Thyroid gland (tissue), 4 donors: ENCODE results near the gene ERMARD. TPM values are rescaled to one million over a fixed set of nuclear protein-coding genes. Genes with fewer than 3 reads are reported as not detected.

Experiments
- DNase-seq, 2 donors: peaks; one replicate each; pipeline ENCODE4 v3.0.0-alpha.2; 2019
- H3K27ac ChIP-seq, 3 donors: fragments of 200-600 bp; sonication (generic); 1 replicate in 2 of 3; 2 replicates in 1 of 3; pipeline ENCODE4 v1.5.1; 2016 to 2019; ENCODE audit warnings: mild to moderate bottlenecking in 1 of 3, moderate library complexity in 1 of 3
- H3K27me3 ChIP-seq: fragments of 200-600 bp; sonication (generic); one replicate; pipeline ENCODE4 v1.5.1; 2019
- H3K36me3 ChIP-seq, 2 donors: fragments of 200-600 bp; sonication (generic); one replicate each; pipeline ENCODE4 v1.5.1; 2016 to 2019
- H3K4me1 ChIP-seq, 2 donors: fragments of 200-600 bp; sonication (generic); one replicate each; pipeline ENCODE4 v1.5.1; 2017 to 2019
- H3K4me3 ChIP-seq, 3 donors: fragments of 200-600 bp; sonication (generic); replicated peaks in 1 of 3; 1 replicate in 2 of 3; 2 replicates in 1 of 3; pipeline ENCODE4 v1.5.1; 2016; ENCODE audit warnings: mild to moderate bottlenecking in 1 of 3
- H3K9me3 ChIP-seq: fragments of 200-600 bp; sonication (generic); one replicate; pipeline ENCODE4 v1.5.1; 2017
- POLR2A ChIP-seq, 2 donors: fragments of 450-650 bp; IDR thresholded peaks; one replicate each; pipeline ENCODE4 v1.6.1; 2017; ENCODE audit warnings: antibody characterized with exemption in 2 of 2, mild to moderate bottlenecking in 2 of 2, moderate library complexity in 1 of 2
- WGBS, 2 donors: methylation state at CpG; one replicate each; pipeline ENCODE4 v1.1.5; 2017; 5-methylcytosine and 5-hydroxymethylcytosine counted together
- intact Hi-C: fragments of 100-400 bp; cut with DNase I; formaldehyde crosslinking; loops from one replicate; pipeline ENCODE4 v1.15.1; 2023
- total RNA-seq, 4 donors: library from RNA; depleted of rRNA; stranded (reverse); fragments of >200 nt; gene quantifications; one replicate each; pipeline ENCODE4 v1.2.3, GENCODE V29; 2016
- TF ChIP-seq, protein P1 (sequence below), 6 experiments: fragments of 200-600 bp in 3 of 6; fragments of 450-650 bp in 3 of 6; sonication (generic) in 3 of 6; IDR thresholded peaks; one replicate each; pipeline ENCODE4 v1.5.1; 2016 to 2019; ENCODE audit warnings: antibody characterized with exemption in 6 of 6, mild to moderate bottlenecking in 2 of 6, inconsistent platforms in 1 of 6, moderate library complexity in 1 of 6

Gene ERMARD
- total RNA-seq, 4 donors from 2014 or later: 29.4 to 49.8 (median 32.0) TPM

DNA sequence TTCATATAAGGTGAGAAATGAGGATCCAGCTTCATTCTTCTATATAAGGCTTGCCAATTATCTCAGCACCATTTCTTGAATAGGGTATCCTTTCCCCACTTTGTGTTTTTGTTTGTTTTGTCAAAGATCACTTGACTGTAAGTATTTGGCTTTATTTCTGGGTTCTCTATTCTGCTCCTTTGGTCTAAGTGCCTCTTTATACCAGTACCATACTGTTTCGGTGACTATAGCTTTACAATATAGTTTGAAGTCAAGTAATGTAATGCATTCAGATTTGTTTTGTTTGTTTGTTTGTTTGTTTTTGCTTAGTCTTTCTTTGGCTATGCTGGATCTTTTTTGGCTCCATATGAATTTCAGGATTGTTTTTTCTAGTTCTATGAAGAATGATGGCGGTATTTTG lies 64.6 kb downstream of the ERMARD start:
- Histone ChIP-seq H3K9me3 (no peaks in the 10 kb centered on the region), H3K4me1 (no peaks in the 10 kb centered on the region), H3K4me3 (no peak overlapping the region), H3K27me3 (no peaks in the 10 kb centered on the region), H3K36me3 (no peaks in the 10 kb centered on the region), H3K27ac (no peak overlapping the region)
- 94 to 96% methylated on average over 2 of the region's 2 CpGs for WGBS, 2 donors
- TF ChIP-seq POLR2A (IDR thresholded peaks at IDR 0.05): no peak
- TF ChIP-seq, protein P1, sequence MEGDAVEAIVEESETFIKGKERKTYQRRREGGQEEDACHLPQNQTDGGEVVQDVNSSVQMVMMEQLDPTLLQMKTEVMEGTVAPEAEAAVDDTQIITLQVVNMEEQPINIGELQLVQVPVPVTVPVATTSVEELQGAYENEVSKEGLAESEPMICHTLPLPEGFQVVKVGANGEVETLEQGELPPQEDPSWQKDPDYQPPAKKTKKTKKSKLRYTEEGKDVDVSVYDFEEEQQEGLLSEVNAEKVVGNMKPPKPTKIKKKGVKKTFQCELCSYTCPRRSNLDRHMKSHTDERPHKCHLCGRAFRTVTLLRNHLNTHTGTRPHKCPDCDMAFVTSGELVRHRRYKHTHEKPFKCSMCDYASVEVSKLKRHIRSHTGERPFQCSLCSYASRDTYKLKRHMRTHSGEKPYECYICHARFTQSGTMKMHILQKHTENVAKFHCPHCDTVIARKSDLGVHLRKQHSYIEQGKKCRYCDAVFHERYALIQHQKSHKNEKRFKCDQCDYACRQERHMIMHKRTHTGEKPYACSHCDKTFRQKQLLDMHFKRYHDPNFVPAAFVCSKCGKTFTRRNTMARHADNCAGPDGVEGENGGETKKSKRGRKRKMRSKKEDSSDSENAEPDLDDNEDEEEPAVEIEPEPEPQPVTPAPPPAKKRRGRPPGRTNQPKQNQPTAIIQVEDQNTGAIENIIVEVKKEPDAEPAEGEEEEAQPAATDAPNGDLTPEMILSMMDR (IDR thresholded peaks at IDR 0.05): no peak
- DNase-seq: no peak
- intact Hi-C loops: no loop called here

DNA sequence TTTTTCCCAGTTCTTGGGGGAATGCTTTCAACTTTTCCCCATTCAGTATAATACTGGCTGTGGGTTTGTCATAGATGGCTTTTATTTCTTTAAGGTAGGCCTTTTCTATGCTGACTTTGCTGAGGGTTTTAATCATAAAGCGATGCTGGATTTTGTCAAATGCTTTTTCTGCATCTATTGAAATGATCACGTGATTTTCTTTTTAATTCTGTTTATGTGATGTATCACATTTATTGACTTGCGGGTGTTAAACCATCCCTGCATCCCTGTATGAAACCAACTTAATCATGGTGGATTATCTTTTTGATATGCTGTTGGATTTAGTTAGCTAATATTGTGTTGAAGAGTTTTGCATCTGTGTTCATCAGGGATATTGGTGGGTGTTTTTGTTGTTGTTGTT lies 65.6 kb downstream of the ERMARD start:
- 78 to 95% methylated on average over 3 of the region's 3 CpGs for WGBS, 2 donors

DNA sequence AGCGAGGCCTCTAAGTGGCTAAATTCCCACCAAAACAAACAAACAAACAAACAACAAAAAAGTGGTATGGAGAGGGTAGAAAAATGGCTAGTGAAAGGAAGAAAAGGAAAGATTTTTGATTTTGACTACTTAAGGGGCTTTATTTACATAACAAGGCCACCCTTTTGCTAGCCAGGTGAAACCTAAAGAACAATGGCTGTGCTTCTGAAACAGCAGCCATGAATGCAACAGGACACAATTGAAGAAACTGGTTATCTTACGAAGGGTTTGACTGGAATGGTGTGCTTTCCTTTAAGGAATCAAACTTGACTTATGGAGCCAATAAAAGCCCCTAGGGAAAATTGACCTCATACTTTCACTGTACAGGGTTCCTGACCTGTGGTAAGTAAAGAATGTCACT lies 68.9 kb downstream of the ERMARD start:
- no peaks in the 10 kb centered on the region for H3K27me3 ChIP-seq
- H3K9me3 ChIP-seq: no peaks in the 10 kb centered on the region
- no peak overlapping the region for H3K4me3 ChIP-seq
- no peak for DNase-seq
- H3K27ac ChIP-seq: no peak overlapping the region
- TF ChIP-seq POLR2A (IDR thresholded peaks at IDR 0.05): no peak
- no peaks in the 10 kb centered on the region for H3K4me1 ChIP-seq
- no peaks in the 10 kb centered on the region for H3K36me3 ChIP-seq
- WGBS, 2 donors: 61 to 92% methylated on average over 2 of the region's 2 CpGs
- intact Hi-C loops: no loop called here

More for the DNA sequence above, 65.6 kb downstream of the ERMARD start:
- Histone ChIP-seq H3K4me1 (no peaks in the 10 kb centered on the region), H3K27me3 (no peaks in the 10 kb centered on the region), H3K27ac (no peak overlapping the region), H3K9me3 (no peaks in the 10 kb centered on the region), H3K4me3 (no peak overlapping the region), H3K36me3 (no peaks in the 10 kb centered on the region)
- DNase-seq: no peak
- TF ChIP-seq, protein P1 (IDR thresholded peaks at IDR 0.05): no peak
- intact Hi-C loops: no loop called here

DNA sequence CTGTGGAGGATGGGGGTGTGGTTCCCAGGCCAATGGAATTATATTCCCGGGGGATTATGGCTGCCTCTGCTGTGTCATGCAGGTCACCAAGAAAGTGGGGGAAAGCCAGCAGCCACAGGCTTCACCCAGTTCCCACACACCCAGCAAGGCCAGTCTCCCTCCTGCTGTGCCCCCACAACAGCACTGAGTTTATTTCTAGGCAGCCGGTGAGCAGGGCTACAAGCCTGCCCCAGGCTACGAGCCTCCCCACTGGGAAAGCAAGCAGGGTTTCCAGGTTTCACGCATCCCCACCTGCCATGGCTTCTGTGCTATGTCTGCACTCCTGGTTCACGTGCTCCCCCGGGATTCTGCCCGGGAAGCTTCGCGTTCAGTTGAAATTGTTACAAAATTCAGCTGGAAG lies 72.6 kb downstream of the ERMARD start:
- WGBS, 2 donors: 83 to 92% methylated on average over 9 of the region's 9 CpGs
- TF ChIP-seq, protein P1 (IDR thresholded peaks at IDR 0.05): no peak
- TF ChIP-seq POLR2A (IDR thresholded peaks at IDR 0.05): no peak
- no peak overlapping the region for H3K27ac ChIP-seq
- no peak for DNase-seq
- no peaks in the 10 kb centered on the region for H3K4me1 ChIP-seq
- no peak overlapping the region for H3K4me3 ChIP-seq
- H3K36me3 ChIP-seq: no peaks in the 10 kb centered on the region
- no peaks in the 10 kb centered on the region for H3K27me3 ChIP-seq
- intact Hi-C loops: no loop called here
- no peaks in the 10 kb centered on the region for H3K9me3 ChIP-seq

DNA sequence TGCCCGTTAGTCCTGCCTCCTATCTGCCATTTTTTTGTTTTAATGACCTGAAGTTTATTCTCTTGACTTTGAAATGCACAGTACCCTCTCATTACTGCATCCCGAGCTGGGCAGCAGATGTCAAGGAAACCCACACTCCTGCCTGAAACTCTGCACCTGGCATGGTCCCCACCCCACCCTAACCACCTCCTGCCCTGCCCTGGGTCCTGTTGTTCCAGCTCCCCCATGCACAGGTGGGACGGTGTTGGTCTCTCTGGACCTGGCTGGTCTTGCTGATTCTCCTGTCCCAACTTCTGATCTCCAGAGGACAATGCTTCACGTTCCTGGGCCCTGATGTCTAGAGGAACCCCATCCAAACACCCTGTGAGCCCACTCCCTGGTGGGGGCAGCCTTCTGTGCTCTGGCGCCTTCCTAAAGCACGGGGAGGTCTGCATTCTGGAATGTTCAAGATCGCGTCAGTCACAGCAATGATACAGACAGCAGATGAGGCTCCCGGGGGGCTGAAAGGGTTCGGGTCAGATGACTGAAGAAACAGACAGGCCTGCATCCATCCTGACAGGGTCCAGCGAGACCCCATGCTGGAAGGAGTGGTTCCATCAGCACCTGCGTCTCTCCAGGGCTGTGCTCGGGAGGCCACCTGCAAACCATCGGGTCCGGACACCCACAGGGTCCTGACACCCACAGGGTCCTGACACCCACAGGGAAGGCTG lies 73.6 kb downstream of the ERMARD start:
- H3K27me3 ChIP-seq: no peaks in the 10 kb centered on the region
- WGBS, 2 donors: 91 to 95% methylated on average over 10 to 15 of the region's 15 CpGs
- H3K27ac ChIP-seq: no peak overlapping the region
- no peak for DNase-seq
- H3K9me3 ChIP-seq: no peaks in the 10 kb centered on the region
- TF ChIP-seq, protein P1 (IDR thresholded peaks at IDR 0.05): no peak
- no peaks in the 10 kb centered on the region for H3K36me3 ChIP-seq
- H3K4me3 ChIP-seq: no peak overlapping the region
- no peaks in the 10 kb centered on the region for H3K4me1 ChIP-seq
- intact Hi-C loops: no loop called here
